Measurements from ENCODE around the gene C18orf63.

The C18orf63 gene

DNA sequence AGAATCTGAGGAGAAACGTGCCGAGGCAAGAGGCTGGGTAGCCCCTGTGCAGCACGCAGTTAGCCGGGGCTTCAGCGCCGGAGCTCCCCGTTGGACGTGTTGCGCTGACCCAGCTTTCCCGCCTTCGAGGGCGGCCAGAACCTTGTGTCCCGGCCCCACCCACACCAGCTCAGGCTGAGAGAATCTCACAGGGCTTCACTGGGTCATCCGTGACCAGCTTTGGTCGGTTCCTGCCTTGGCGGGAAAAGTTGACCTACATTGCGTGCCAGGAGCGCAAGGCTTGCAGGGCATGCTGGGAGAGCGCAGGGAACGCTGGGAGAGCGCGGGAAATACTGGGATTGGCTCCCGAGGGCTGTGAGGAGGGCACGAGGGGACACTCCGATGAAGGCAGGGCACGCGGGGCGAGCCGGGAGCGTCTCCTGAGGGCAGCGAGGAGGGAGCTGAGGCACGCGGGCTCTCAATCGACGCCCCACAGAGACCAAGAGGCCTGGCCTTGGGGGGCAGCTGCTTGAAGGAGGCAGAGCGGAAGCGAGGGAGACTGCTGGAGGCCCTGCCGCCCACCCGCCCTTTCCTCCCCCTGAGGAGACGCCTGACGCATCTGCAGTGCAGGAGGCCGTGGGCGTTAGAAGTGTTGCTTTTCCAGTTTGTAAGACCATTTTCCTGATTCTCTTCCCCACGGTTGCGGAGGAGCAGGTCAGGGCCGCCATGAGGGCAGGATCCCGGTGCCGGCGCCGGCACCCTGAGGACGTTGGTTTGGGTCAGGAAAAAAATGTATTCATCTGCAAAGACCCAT, at the start of gene C18orf63:
Gene C18orf63 (plus strand): TSS at position 376 of the 793 bp plus-strand sequence. CDS start 2,027 bp downstream, outside the sequence.
- TF ChIP-seq, protein P1, sequence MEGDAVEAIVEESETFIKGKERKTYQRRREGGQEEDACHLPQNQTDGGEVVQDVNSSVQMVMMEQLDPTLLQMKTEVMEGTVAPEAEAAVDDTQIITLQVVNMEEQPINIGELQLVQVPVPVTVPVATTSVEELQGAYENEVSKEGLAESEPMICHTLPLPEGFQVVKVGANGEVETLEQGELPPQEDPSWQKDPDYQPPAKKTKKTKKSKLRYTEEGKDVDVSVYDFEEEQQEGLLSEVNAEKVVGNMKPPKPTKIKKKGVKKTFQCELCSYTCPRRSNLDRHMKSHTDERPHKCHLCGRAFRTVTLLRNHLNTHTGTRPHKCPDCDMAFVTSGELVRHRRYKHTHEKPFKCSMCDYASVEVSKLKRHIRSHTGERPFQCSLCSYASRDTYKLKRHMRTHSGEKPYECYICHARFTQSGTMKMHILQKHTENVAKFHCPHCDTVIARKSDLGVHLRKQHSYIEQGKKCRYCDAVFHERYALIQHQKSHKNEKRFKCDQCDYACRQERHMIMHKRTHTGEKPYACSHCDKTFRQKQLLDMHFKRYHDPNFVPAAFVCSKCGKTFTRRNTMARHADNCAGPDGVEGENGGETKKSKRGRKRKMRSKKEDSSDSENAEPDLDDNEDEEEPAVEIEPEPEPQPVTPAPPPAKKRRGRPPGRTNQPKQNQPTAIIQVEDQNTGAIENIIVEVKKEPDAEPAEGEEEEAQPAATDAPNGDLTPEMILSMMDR (conservative IDR thresholded peaks at IDR 0.05): no peak
- H3K27ac ChIP-seq: no peak within 1 kb of the TSS

DNA sequence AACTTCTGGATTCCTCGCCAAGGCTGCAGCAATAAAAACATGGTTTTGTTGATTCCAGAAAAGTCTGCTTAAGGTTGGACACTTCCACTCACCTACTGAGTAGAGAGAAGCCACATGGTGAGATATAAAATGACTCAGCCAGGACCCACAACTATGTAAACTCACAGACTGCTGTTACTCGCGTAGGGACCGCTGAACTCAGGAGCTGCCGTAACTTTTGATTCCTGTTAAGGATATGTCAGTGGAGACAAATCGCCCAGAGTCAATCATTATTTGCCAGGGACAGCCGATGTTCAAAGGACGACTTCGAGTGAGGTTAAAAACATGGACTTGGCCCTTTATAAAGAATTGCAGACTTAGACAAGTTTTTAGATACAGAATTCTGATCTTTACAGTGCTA, 49.5 kb upstream of the C18orf63 start:
- TF ChIP-seq, protein P1 (conservative IDR thresholded peaks at IDR 0.05): no peak
- no peak overlapping the region for H3K27ac ChIP-seq

DNA sequence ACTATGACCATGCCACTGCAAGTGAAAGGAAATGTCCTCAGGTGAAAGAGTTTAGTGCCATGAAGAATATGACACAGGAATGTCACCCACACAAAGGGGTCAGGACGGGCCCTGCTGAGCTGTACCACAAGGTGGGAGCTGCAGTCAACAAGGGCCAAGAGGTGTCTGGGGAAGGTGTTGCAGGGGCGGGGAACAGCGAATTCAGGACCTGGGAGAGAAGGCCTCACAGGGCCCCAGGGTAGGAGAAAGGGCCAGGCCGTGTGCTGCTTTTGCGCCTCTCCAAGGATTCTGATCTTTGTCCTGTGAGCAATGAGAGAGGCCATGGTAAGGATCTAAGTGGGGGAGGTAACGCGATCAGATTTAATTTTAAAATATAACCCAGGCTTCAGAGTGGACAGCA, 47.5 kb upstream of the C18orf63 start:
- TF ChIP-seq, protein P1 (conservative IDR thresholded peaks at IDR 0.05): no peak
- no peak overlapping the region for H3K27ac ChIP-seq

- TF ChIP-seq, protein P1 (conservative IDR thresholded peaks at IDR 0.05): no peak
- H3K27ac ChIP-seq: no peak overlapping the region
These were observed 46.6 kb upstream of the C18orf63 start for GRCh38 chr18:74268933-74269620.

DNA sequence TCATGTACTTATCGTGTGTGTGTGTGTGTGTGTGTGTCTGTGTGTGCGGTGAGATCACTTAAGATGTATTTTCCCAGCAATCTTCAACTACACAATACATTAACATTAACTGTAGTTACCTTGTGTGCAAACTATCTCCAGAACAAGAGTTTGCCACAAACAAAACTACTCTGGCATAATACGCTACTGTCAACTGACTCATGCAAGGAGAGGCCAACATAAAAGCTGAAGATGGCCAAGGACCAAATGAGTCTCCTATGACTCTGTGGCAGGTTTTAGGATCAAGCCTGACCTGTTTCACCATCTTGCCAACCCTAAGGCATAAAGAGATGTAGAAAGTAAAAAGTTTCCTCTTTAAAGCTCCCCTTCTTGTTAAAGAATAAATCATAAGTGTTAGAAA, 44.0 kb upstream of the C18orf63 start:
- TF ChIP-seq, protein P1 (conservative IDR thresholded peaks at IDR 0.05): no peak
- H3K27ac ChIP-seq: no peak overlapping the region

DNA sequence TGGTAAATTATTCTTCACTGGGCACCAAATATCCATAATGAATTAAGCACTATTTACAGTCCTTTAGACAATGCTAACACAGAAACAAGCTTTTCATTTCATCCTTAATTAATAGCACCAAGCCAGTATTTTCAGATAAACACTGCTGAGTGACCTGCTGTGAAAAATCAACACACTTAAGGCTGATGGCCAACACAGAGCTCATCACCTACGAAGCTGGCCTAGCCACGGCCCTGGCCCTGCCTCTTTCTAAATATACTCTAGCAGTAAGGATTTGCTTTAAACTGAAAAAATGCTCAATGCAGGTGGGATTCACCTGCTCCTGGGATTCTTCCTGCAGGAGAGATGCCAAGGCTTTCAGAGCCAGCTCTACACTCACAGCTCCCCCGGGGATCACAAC, 42.2 kb upstream of the C18orf63 start:
- TF ChIP-seq, protein P1 (conservative IDR thresholded peaks at IDR 0.05): no peak
- H3K27ac ChIP-seq: peak overlapping the region; percentile 36

DNA sequence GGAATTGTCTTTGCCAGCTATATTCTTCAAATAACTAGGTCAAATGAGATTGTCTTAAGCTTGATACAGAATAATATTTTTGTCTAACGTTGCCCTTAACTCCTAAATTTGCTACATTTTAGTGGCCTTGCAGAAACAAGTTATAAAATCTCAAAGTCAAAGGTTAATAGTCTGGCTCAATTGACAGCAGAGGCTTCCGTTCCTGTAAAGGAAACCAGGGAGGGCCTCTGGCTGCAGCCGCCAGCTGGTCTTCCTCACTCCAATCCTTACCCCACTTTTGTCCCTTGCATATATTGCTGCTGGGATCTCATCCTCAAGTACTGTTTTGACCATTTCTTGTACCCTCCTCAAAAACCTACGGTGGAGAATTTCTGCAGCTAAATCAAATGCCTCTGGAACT, 40.9 kb upstream of the C18orf63 start:
- H3K27ac ChIP-seq: no peak overlapping the region
- TF ChIP-seq, protein P1 (conservative IDR thresholded peaks at IDR 0.05): no peak

Measured in VCaP (cell line).